Suprapubic skin (tissue), 4 donors: ENCODE results near the gene UBE2G1. TPM values are rescaled to one million over a fixed set of nuclear protein-coding genes. Genes with fewer than 3 reads are reported as not detected.

Experiments used
- DNase-seq, 2 donors: peaks; one replicate each; pipeline ENCODE4 v3.0.0-alpha.2; 2019; ENCODE audit warnings: low spot score in 2 of 2
- H3K27ac ChIP-seq: fragments of 200-600 bp; sonication (generic); one replicate; pipeline ENCODE4 v1.5.1; 2019
- H3K27me3 ChIP-seq: fragments of 200-600 bp; sonication (generic); one replicate; pipeline ENCODE4 v1.5.1; 2019
- H3K36me3 ChIP-seq: fragments of 200-600 bp; sonication (generic); one replicate; pipeline ENCODE4 v1.5.1; 2019
- H3K4me1 ChIP-seq: fragments of 200-600 bp; sonication (generic); one replicate; pipeline ENCODE4 v1.5.1; 2019
- H3K4me3 ChIP-seq: fragments of 200-600 bp; sonication (generic); one replicate; pipeline ENCODE4 v1.5.1; 2019; ENCODE audit warnings: mild to moderate bottlenecking
- H3K9me3 ChIP-seq: fragments of 200-600 bp; sonication (generic); one replicate; pipeline ENCODE4 v1.5.1; 2019
- CTCF ChIP-seq, 2 donors: fragments of 200-600 bp in 1 of 2; fragments of 450-650 bp in 1 of 2; sonication (generic) in 1 of 2; IDR thresholded peaks; one replicate each; pipeline ENCODE4 v1.5.1; 2016 to 2019; ENCODE audit warnings: antibody characterized with exemption in 2 of 2, mild to moderate bottlenecking in 1 of 2, moderate library complexity in 1 of 2
- EP300 ChIP-seq: sonication (generic); formaldehyde crosslinking; IDR thresholded peaks from one replicate; pipeline ENCODE4 v1.6.1; 2017; ENCODE audit warnings: antibody characterized with exemption
- POLR2A ChIP-seq, 2 donors: fragments of 450-650 bp; IDR thresholded peaks; one replicate each; pipeline ENCODE4 v1.6.1; 2017; ENCODE audit warnings: antibody characterized with exemption in 2 of 2, mild to moderate bottlenecking in 2 of 2, moderate library complexity in 2 of 2
- POLR2AphosphoS5 ChIP-seq, 3 donors: sonication (generic); formaldehyde crosslinking; IDR thresholded peaks; one replicate each; pipeline ENCODE4 v1.6.1; 2017; ENCODE audit warnings: antibody characterized with exemption in 3 of 3
- WGBS: methylation state at CpG from one replicate; pipeline ENCODE4 v1.1.5; 2018; 5-methylcytosine and 5-hydroxymethylcytosine counted together
- total RNA-seq, 4 donors: library from RNA; depleted of rRNA; stranded (reverse); fragments of >200 nt; gene quantifications; one replicate each; pipeline ENCODE4 v1.1.0, GENCODE V29; 2016

Gene UBE2G1
- total RNA-seq: 10 to 100 TPM; 53.4 to 75.4 (median 67.4) TPM

- peaks cover 21% of the 10 kb centered on the region for H3K4me1 ChIP-seq
- H3K27me3 ChIP-seq: no peaks in the 10 kb centered on the region
- TF ChIP-seq CTCF (IDR thresholded peaks at IDR 0.05) (peak in 1 of 2 donors; percentile 8), EP300 (no peak), POLR2AphosphoS5 (IDR thresholded peaks at IDR 0.05) (peak in 2 of 3 donors; percentile 33 to 74), POLR2A (IDR thresholded peaks at IDR 0.05) (peak; percentile 65 to 74)
- peak within 1 kb of the TSS; percentile 98 for H3K27ac ChIP-seq
- H3K9me3 ChIP-seq: no peaks in the 10 kb centered on the region
- WGBS: 1% methylated on average over 10 of the region's 77 CpGs
- peak; percentile 98 for DNase-seq
- H3K36me3 ChIP-seq: no peaks in the 10 kb centered on the region
- peak within 1 kb of the TSS; percentile 96 for H3K4me3 ChIP-seq
Measured at GRCh38 chr17:4366327-4367063, at the start of gene UBE2G1. UBE2G1 (minus strand) TSS chr17:4366675; CDS start chr17:4366316, 359 bp downstream.

GRCh38 chr17:4412933-4413831 lies 46.7 kb upstream of the UBE2G1 start:
- Histone ChIP-seq H3K4me3 (no peak overlapping the region), H3K4me1 (peaks cover 10% of the 10 kb centered on the region), H3K9me3 (no peaks in the 10 kb centered on the region), H3K27ac (no peak overlapping the region), H3K27me3 (no peaks in the 10 kb centered on the region), H3K36me3 (no peaks in the 10 kb centered on the region)
- peak; percentile 96 to 97 for DNase-seq
- WGBS: 35% methylated on average over 26 of the region's 27 CpGs
- TF ChIP-seq EP300: no peak
- peak in 1 of 3 donors; percentile 19 for TF ChIP-seq POLR2AphosphoS5 (IDR thresholded peaks at IDR 0.05)
- no peak for TF ChIP-seq POLR2A (IDR thresholded peaks at IDR 0.05)
- peak; percentile 83 to 94 for TF ChIP-seq CTCF (IDR thresholded peaks at IDR 0.05)

- WGBS: 75% methylated on average over 3 of the region's 3 CpGs
- Histone ChIP-seq H3K27ac (no peak overlapping the region), H3K36me3 (no peaks in the 10 kb centered on the region), H3K4me1 (peaks cover 10% of the 10 kb centered on the region), H3K9me3 (no peaks in the 10 kb centered on the region), H3K27me3 (no peaks in the 10 kb centered on the region), H3K4me3 (no peak overlapping the region)
- no peak for TF ChIP-seq CTCF (IDR thresholded peaks at IDR 0.05)
- no peak for TF ChIP-seq POLR2AphosphoS5 (IDR thresholded peaks at IDR 0.05)
- TF ChIP-seq POLR2A (IDR thresholded peaks at IDR 0.05): no peak
- TF ChIP-seq EP300: no peak
- DNase-seq: no peak
Measured at GRCh38 chr17:4411201-4411600, 44.7 kb upstream of the UBE2G1 start.

GRCh38 chr17:4409659-4410058 lies 43.2 kb upstream of the UBE2G1 start:
- Histone ChIP-seq H3K36me3 (no peaks in the 10 kb centered on the region), H3K4me1 (peaks cover 10% of the 10 kb centered on the region), H3K9me3 (no peaks in the 10 kb centered on the region), H3K4me3 (no peak overlapping the region), H3K27ac (no peak overlapping the region), H3K27me3 (no peaks in the 10 kb centered on the region)
- WGBS: 42% methylated on average over 6 of the region's 6 CpGs
- DNase-seq: no peak
- TF ChIP-seq EP300 (no peak), CTCF (IDR thresholded peaks at IDR 0.05) (no peak), POLR2A (IDR thresholded peaks at IDR 0.05) (no peak), POLR2AphosphoS5 (IDR thresholded peaks at IDR 0.05) (no peak)

GRCh38 chr17:4407851-4408250 lies 41.4 kb upstream of the UBE2G1 start:
- no peak for DNase-seq
- Histone ChIP-seq H3K27me3 (no peaks in the 10 kb centered on the region), H3K36me3 (no peaks in the 10 kb centered on the region), H3K9me3 (no peaks in the 10 kb centered on the region), H3K4me1 (peaks cover 6% of the 10 kb centered on the region), H3K27ac (peak overlapping the region; percentile 55), H3K4me3 (no peak overlapping the region)
- TF ChIP-seq EP300 (no peak), CTCF (IDR thresholded peaks at IDR 0.05) (no peak), POLR2A (IDR thresholded peaks at IDR 0.05) (no peak), POLR2AphosphoS5 (IDR thresholded peaks at IDR 0.05) (no peak)
- WGBS: 54% methylated on average over 8 of the region's 8 CpGs
